Measurements from ENCODE around the gene ABCA5. TPM values are rescaled to one million over a fixed set of nuclear protein-coding genes. Genes with fewer than 3 reads are reported as not detected.

Gene ABCA5
- total and polyA plus RNA-seq, 2 of the 13 experiments (the other 11 are each of a cell fraction or from before 2014, with no cell fraction given): 9.7 to 10.1 TPM

- TF ChIP-seq, protein P1, sequence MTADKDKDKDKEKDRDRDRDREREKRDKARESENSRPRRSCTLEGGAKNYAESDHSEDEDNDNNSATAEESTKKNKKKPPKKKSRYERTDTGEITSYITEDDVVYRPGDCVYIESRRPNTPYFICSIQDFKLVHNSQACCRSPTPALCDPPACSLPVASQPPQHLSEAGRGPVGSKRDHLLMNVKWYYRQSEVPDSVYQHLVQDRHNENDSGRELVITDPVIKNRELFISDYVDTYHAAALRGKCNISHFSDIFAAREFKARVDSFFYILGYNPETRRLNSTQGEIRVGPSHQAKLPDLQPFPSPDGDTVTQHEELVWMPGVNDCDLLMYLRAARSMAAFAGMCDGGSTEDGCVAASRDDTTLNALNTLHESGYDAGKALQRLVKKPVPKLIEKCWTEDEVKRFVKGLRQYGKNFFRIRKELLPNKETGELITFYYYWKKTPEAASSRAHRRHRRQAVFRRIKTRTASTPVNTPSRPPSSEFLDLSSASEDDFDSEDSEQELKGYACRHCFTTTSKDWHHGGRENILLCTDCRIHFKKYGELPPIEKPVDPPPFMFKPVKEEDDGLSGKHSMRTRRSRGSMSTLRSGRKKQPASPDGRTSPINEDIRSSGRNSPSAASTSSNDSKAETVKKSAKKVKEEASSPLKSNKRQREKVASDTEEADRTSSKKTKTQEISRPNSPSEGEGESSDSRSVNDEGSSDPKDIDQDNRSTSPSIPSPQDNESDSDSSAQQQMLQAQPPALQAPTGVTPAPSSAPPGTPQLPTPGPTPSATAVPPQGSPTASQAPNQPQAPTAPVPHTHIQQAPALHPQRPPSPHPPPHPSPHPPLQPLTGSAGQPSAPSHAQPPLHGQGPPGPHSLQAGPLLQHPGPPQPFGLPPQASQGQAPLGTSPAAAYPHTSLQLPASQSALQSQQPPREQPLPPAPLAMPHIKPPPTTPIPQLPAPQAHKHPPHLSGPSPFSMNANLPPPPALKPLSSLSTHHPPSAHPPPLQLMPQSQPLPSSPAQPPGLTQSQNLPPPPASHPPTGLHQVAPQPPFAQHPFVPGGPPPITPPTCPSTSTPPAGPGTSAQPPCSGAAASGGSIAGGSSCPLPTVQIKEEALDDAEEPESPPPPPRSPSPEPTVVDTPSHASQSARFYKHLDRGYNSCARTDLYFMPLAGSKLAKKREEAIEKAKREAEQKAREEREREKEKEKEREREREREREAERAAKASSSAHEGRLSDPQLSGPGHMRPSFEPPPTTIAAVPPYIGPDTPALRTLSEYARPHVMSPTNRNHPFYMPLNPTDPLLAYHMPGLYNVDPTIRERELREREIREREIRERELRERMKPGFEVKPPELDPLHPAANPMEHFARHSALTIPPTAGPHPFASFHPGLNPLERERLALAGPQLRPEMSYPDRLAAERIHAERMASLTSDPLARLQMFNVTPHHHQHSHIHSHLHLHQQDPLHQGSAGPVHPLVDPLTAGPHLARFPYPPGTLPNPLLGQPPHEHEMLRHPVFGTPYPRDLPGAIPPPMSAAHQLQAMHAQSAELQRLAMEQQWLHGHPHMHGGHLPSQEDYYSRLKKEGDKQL (CRISPR knock-in tag; IDR thresholded peaks at IDR 0.05; ENCODE audit: low read depth): no peak
- TF ChIP-seq ZNF160 (CRISPR knock-in tag; IDR thresholded peaks at IDR 0.05) (no peak), KLF11 (CRISPR knock-in tag; IDR thresholded peaks at IDR 0.05) (no peak), ZBTB21 (CRISPR knock-in tag; IDR thresholded peaks at IDR 0.05) (no peak), CBX1 (IDR thresholded peaks at IDR 0.05; ENCODE audit: low read depth) (no peak), FOXM1 (CRISPR knock-in tag; IDR thresholded peaks at IDR 0.05) (no peak)
- TF ChIP-seq, protein P2, sequence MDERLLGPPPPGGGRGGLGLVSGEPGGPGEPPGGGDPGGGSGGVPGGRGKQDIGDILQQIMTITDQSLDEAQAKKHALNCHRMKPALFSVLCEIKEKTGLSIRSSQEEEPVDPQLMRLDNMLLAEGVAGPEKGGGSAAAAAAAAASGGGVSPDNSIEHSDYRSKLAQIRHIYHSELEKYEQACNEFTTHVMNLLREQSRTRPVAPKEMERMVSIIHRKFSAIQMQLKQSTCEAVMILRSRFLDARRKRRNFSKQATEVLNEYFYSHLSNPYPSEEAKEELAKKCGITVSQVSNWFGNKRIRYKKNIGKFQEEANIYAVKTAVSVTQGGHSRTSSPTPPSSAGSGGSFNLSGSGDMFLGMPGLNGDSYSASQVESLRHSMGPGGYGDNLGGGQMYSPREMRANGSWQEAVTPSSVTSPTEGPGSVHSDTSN (CRISPR knock-in tag; IDR thresholded peaks at IDR 0.05): no peak
Observed at GRCh38 chr17:69271023-69271422, 55.9 kb downstream of the ABCA5 start (continued).
